Measurements from ENCODE around the gene CRYGD.

DNA sequence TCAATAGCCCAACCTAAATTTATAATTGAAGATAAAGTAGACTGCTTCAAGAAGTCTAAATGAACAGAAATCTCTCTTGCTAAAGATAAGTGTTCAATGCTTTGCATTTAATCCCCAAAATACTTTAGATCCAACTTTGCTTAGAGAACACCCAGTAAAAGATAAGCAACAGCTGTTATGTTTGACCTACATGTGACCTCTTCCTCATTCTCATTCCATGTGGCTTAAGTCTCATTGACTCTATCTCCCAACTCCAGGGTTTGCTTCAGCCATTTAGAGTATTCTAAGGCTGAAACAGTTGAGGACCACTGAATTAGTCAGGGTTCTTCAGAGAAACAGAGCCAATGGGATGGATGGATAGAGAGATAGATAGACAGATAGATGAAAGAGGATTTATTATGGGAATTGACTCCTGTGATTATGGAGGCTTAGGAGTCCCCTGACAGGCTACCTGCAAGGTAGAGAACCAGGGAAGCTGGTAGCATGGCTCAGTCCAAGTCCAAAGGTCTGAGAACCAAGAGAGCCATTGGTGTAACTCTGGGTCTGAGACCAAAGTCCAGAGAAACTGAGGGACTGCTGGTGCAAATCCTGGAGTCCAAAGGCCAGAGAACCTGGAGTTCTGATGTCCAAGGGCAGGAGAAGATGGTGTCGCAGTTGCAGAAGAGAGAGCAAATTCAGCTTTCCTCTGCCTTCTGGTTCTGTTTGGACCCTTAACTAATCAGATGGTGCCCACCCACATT, 32.1 kb downstream of the CRYGD start:
- TF ChIP-seq ELF4 (CRISPR knock-in tag; IDR thresholded peaks at IDR 0.05; ENCODE audit: low read depth) (no peak), CTCF (IDR thresholded peaks at IDR 0.05) (no peak), ATF2 (CRISPR knock-in tag; IDR thresholded peaks at IDR 0.05; ENCODE audit: borderline replicate concordance, low read depth) (no peak), PRDM15 (CRISPR knock-in tag; IDR thresholded peaks at IDR 0.05) (no peak)
- TF ChIP-seq, protein P1, sequence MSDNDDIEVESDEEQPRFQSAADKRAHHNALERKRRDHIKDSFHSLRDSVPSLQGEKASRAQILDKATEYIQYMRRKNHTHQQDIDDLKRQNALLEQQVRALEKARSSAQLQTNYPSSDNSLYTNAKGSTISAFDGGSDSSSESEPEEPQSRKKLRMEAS (CRISPR knock-in tag; IDR thresholded peaks at IDR 0.05) = no peak
